MV-4-11 (cell line): ENCODE data around the gene DNASE1.

Source experiments
- DNase-seq: peaks from one replicate; lab custom pipeline; 2025; lab: John Stamatoyannopoulos, UW

DNASE1 gene

DNA sequence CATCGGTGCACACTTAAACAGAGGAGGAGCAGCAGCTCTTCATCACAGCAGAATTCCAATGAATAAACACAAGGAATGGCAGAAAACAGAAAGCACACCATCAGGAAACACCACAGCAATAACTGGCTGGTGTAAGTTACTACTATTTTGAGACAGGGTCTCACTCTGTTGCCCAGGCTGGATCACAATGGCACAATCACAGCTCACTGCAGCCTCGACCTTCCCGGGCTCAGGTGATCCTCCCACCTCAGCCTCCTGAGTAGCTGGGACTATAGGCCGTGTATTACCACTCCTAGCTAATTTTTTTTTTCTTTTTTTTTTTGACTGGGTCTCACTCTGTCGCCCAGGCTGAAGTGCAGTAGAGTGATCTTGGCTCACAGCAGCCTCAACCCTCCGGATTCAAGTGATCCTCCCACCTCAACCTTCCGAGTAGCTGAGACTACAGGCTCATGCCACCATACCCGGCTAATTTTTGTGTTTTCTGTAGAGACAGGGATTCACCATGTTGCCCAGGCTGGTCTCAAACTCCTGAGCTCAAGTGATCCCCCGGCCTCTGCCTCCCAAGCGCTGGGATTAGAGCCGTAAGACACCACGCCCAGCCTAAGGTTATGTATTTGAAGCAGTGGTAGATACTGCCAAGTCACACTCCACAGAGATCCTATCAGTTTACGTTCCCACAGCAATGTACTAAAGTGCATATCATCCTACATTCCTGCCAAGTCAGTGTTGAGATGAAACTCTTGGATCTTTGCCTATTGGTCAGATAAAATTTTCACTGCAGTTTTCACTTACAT is 42.1 kb downstream of the DNASE1 start:
- DNase-seq, result no peak

DNA sequence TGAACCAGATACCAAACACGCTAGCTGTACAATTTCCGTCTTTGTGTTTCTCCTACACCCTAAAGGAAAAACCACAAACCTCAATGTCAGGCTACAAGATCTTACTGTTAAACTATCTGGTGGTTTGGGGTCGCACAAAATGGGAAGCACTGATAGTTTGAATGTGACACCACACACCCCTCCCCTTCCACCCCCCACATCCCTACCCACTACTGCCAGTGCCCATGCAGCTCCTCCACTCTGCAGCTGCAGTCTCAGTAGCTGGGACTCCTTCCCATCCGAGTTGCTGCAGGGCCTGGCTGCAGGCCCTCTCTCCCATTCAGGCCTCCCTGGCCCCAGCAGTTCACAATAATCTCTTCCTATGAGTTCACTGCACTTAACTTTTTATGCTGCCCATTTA is 44.5 kb downstream of the DNASE1 start:
- DNase-seq, result peak; percentile 94

DNA sequence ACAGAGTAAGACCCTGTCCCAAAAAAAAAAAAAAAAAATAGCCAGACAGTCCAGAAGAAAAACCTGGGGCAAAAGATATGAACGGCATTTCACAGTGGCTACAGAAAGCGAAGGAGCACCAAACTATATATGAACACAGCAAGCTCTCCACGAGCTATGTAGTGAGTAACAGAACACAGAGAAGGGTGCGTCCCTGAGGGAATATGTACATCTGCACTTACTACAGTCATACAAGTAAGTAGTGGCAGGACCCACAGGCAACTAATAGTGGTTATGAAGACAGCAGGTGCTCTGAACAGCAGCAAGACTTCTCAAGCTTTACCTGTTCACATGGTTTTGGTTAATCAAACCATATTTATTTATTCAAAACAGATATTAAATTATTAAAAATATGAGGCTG is 47.0 kb downstream of the DNASE1 start:
- DNase-seq, result no peak

- no peak for DNase-seq
These were observed 47.6 kb downstream of the DNASE1 start for GRCh38 chr16:3702082-3702481.

DNA sequence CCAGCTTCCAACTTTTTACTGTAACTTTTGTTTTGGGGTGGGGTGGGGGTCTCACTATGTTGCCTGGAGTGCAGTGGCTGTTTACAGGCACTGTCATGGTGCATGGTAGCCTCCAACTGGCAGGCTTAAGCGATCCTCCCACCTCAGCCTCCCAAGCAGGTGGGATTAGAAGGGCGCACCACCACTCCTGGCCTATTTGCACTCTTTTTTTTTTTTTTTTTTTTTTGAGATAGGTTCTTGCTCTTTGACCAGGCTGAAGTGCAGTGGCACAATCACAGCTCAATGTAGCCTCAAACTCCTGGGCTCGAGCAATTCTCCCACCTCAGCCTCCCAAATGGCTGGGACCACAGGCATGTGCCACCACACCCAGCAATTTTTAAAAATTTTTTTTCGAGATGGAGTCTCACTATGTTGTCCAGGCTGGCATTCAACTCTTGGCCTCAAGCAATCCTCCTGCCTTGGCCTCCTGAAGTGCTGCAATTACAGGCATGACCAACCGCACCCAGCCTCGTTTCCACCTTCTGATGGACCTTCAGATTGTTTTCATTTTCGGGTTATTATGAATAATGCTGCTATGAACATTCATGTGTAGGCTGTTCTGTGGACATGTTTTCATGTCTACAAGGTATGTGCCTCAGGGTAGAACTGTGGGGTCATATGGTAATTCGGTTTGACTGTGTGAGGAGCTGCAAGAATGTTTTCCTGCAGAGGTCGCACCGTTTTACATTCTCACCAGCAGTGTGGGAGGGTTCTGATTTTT is 51.9 kb downstream of the DNASE1 start:
- no peak for DNase-seq
